HEK293 (cell line): ENCODE data around the gene KLF11.

Source experiments
- CTCF ChIA-PET: fragments of 350-600 bp; formaldehyde crosslinking; extraction: SDS; loops from one replicate; lab custom pipeline; 2021; ENCODE audit warnings: antibody characterized with exemption; lab: Yijun Ruan, JAX
- POLR2A ChIA-PET: fragments of 300-600 bp; formaldehyde crosslinking; extraction: SDS; loops from one replicate; lab custom pipeline; 2020; ENCODE audit warnings: antibody characterized with exemption, inconsistent platforms; lab: Yijun Ruan, JAX
- H3K27ac ChIP-seq: fragments of 200-500 bp; sonication (Bioruptor generic); 2 replicates; pipeline ENCODE4 v1.5.1; 2014; ENCODE audit warnings: low read depth, low read length, control low read depth, inconsistent platforms; ENCODE audit errors: extremely low read depth
- H3K36me3 ChIP-seq, 2 experiments: fragments of 200-500 bp in 1 of 2; sonication (Bioruptor generic) in 1 of 2; 1 replicate in 1 of 2; 2 replicates in 1 of 2; pipeline ENCODE4 v1.5.1; 2014 to 2017; ENCODE audit warnings: inconsistent platforms in 2 of 2, low read length in 2 of 2; ENCODE audit not compliant: control insufficient read depth in 2 of 2, insufficient read depth in 1 of 2
- H3K4me1 ChIP-seq: fragments of 200-500 bp; sonication (Bioruptor generic); 2 replicates; pipeline ENCODE4 v1.5.1; 2014; ENCODE audit warnings: mild to moderate bottlenecking, low read length, inconsistent platforms; ENCODE audit not compliant: control insufficient read depth, insufficient read depth
- H3K4me3 ChIP-seq: 2 replicates; pipeline ENCODE4 v1.5.1; 2011; ENCODE audit warnings: low read depth, mild to moderate bottlenecking, control low read depth, low read length, moderate library complexity
- H3K9me3 ChIP-seq: fragments of 200-500 bp; sonication (Bioruptor generic); 2 replicates; pipeline ENCODE4 v1.5.1; 2014; ENCODE audit warnings: low read depth, low read length, inconsistent platforms; ENCODE audit not compliant: control insufficient read depth, insufficient read depth
- HOXA7 ChIP-seq: sonication (generic); formaldehyde crosslinking; IDR thresholded peaks from 2 replicates; pipeline ENCODE4 v1.8.1; 2022; ENCODE audit warnings: missing genetic modification reagents, borderline replicate concordance
- ZFP41 ChIP-seq: fragments of 450-650 bp; formaldehyde crosslinking; IDR thresholded peaks from 2 replicates; pipeline ENCODE4 v1.5.1; 2016; ENCODE audit warnings: missing biosample characterization, missing genetic modification characterization, borderline replicate concordance
- ZNF19 ChIP-seq: fragments of 450-650 bp; formaldehyde crosslinking; IDR thresholded peaks from 2 replicates; pipeline ENCODE4; 2016; ENCODE audit warnings: missing biosample characterization, missing genetic modification characterization, low read depth
- ZNF24 ChIP-seq: fragments of 450-650 bp; formaldehyde crosslinking; IDR thresholded peaks from 2 replicates; pipeline ENCODE4 v1.5.1; 2016; ENCODE audit warnings: missing biosample characterization, missing genetic modification characterization
- ZNF362 ChIP-seq: fragments of 450-650 bp; formaldehyde crosslinking; IDR thresholded peaks from 2 replicates; pipeline ENCODE4 v1.5.1; 2016; ENCODE audit warnings: missing biosample characterization, missing genetic modification characterization
- ZNF394 ChIP-seq: fragments of 450-650 bp; formaldehyde crosslinking; IDR thresholded peaks from 2 replicates; pipeline ENCODE4 v1.5.1; 2016; ENCODE audit warnings: missing biosample characterization, missing genetic modification characterization, mild to moderate bottlenecking, moderate library complexity, borderline replicate concordance
- ZNF521 ChIP-seq: fragments of 450-650 bp; formaldehyde crosslinking; IDR thresholded peaks from 2 replicates; pipeline ENCODE4 v1.5.1; 2017; ENCODE audit warnings: missing biosample characterization, mild to moderate bottlenecking, missing genetic modification characterization
- ZNF548 ChIP-seq: fragments of 450-650 bp; formaldehyde crosslinking; IDR thresholded peaks from 2 replicates; pipeline ENCODE4 v1.5.1; 2016; ENCODE audit warnings: missing biosample characterization, missing genetic modification characterization
- ZNF561 ChIP-seq: fragments of 450-650 bp; IDR thresholded peaks from 2 replicates; pipeline ENCODE4 v1.5.1; 2018; ENCODE audit warnings: missing biosample characterization, missing genetic modification characterization, borderline replicate concordance
- ZNF623 ChIP-seq: fragments of 450-650 bp; formaldehyde crosslinking; IDR thresholded peaks from 2 replicates; pipeline ENCODE4 v1.5.1; 2016; ENCODE audit warnings: missing biosample characterization, missing genetic modification characterization
- ZNF624 ChIP-seq: fragments of 450-650 bp; formaldehyde crosslinking; IDR thresholded peaks from 2 replicates; pipeline ENCODE4 v1.5.1; 2017; ENCODE audit warnings: missing biosample characterization, missing genetic modification characterization
- ZNF747 ChIP-seq: fragments of 450-650 bp; formaldehyde crosslinking; IDR thresholded peaks from 2 replicates; pipeline ENCODE4 v1.5.1; 2016; ENCODE audit warnings: missing biosample characterization, missing genetic modification characterization
- ZSCAN5A ChIP-seq: fragments of 450-650 bp; formaldehyde crosslinking; IDR thresholded peaks from 2 replicates; pipeline ENCODE4 v1.5.1; 2016; ENCODE audit warnings: missing biosample characterization, missing genetic modification characterization
- TF ChIP-seq, protein P1 (sequence below): fragments of 450-650 bp; formaldehyde crosslinking; IDR thresholded peaks from 2 replicates; pipeline ENCODE4 v1.5.1; 2016; ENCODE audit warnings: missing biosample characterization, missing genetic modification characterization
- TF ChIP-seq, protein P2 (sequence below): fragments of 450-650 bp; formaldehyde crosslinking; IDR thresholded peaks from 2 replicates; pipeline ENCODE4 v1.5.1; 2016; ENCODE audit warnings: missing biosample characterization, missing genetic modification characterization
- TF ChIP-seq, protein P3 (sequence below): fragments of 450-650 bp; formaldehyde crosslinking; IDR thresholded peaks from 2 replicates; pipeline ENCODE4 v1.5.1; 2016; ENCODE audit warnings: missing biosample characterization, missing genetic modification characterization
- TF ChIP-seq, protein P4 (sequence below): sonication (generic); formaldehyde crosslinking; IDR thresholded peaks from 2 replicates; pipeline ENCODE4 v1.8.1; 2022; ENCODE audit warnings: mild to moderate bottlenecking, moderate library complexity, missing genetic modification reagents
- TF ChIP-seq, protein P5 (sequence below): fragments of 450-650 bp; formaldehyde crosslinking; IDR thresholded peaks from 2 replicates; pipeline ENCODE4 v1.5.1; 2017; ENCODE audit warnings: missing biosample characterization, missing genetic modification characterization

KLF11 gene

DNA sequence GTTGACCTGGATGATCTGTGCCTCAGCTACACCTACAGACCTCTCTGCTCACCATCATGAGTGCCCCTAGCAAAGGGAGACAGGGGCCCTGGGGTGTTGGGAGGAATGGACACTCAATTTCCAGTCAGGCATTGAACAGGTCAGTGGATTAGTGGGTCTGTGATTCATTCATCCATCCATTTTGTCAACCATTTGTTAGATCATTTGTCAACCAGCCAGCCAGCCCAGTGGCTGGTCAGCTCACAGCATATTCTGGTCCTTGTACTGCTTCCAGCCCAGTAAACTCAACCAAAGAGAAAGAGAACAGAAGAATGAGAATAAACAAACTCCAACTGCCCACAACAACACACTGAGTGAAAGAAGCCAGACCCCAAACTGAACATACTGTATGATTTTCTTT is 4.6 kb upstream of the KLF11 start:
- Histone ChIP-seq H3K4me1 (no peaks in the 10 kb centered on the region), H3K27ac (no peak overlapping the region), H3K36me3 (no peaks in the 10 kb centered on the region)
- CTCF ChIA-PET, result interaction anchor here (1.5 kb wide), 1 partner anchor 54 kb away, joined by 4 read pairs; no protein-coding TSS in a partner anchor
- POLR2A ChIA-PET, result no interaction called here
- TF ChIP-seq ZSCAN5A, result no peak
- TF ChIP-seq HOXA7 (CRISPR knock-in tag), result no peak
- TF ChIP-seq, protein P1, sequence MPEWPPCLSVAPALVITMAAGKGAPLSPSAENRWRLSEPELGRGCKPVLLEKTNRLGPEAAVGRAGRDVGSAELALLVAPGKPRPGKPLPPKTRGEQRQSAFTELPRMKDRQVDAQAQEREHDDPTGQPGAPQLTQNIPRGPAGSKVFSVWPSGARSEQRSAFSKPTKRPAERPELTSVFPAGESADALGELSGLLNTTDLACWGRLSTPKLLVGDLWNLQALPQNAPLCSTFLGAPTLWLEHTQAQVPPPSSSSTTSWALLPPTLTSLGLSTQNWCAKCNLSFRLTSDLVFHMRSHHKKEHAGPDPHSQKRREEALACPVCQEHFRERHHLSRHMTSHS (tag by site-specific recombination), result no peak
- no peak for TF ChIP-seq ZNF561 (tag by site-specific recombination)
- TF ChIP-seq ZNF521 (tag by site-specific recombination), result no peak
- TF ChIP-seq ZNF548 (tag by site-specific recombination), result no peak
- no peak for TF ChIP-seq ZNF624 (tag by site-specific recombination)
- TF ChIP-seq ZNF747 (tag by site-specific recombination), result no peak
- TF ChIP-seq ZNF19 (tag by site-specific recombination), result no peak
- no peak for TF ChIP-seq ZNF362 (tag by site-specific recombination)
- TF ChIP-seq, protein P2, sequence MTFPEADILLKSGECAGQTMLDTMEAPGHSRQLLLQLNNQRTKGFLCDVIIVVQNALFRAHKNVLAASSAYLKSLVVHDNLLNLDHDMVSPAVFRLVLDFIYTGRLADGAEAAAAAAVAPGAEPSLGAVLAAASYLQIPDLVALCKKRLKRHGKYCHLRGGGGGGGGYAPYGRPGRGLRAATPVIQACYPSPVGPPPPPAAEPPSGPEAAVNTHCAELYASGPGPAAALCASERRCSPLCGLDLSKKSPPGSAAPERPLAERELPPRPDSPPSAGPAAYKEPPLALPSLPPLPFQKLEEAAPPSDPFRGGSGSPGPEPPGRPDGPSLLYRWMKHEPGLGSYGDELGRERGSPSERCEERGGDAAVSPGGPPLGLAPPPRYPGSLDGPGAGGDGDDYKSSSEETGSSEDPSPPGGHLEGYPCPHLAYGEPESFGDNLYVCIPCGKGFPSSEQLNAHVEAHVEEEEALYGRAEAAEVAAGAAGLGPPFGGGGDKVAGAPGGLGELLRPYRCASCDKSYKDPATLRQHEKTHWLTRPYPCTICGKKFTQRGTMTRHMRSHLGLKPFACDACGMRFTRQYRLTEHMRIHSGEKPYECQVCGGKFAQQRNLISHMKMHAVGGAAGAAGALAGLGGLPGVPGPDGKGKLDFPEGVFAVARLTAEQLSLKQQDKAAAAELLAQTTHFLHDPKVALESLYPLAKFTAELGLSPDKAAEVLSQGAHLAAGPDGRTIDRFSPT, result no peak
- TF ChIP-seq, protein P3, sequence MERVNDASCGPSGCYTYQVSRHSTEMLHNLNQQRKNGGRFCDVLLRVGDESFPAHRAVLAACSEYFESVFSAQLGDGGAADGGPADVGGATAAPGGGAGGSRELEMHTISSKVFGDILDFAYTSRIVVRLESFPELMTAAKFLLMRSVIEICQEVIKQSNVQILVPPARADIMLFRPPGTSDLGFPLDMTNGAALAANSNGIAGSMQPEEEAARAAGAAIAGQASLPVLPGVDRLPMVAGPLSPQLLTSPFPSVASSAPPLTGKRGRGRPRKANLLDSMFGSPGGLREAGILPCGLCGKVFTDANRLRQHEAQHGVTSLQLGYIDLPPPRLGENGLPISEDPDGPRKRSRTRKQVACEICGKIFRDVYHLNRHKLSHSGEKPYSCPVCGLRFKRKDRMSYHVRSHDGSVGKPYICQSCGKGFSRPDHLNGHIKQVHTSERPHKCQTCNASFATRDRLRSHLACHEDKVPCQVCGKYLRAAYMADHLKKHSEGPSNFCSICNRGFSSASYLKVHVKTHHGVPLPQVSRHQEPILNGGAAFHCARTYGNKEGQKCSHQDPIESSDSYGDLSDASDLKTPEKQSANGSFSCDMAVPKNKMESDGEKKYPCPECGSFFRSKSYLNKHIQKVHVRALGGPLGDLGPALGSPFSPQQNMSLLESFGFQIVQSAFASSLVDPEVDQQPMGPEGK (tag by site-specific recombination), result no peak
- no peak for TF ChIP-seq ZNF623
- TF ChIP-seq, protein P4, sequence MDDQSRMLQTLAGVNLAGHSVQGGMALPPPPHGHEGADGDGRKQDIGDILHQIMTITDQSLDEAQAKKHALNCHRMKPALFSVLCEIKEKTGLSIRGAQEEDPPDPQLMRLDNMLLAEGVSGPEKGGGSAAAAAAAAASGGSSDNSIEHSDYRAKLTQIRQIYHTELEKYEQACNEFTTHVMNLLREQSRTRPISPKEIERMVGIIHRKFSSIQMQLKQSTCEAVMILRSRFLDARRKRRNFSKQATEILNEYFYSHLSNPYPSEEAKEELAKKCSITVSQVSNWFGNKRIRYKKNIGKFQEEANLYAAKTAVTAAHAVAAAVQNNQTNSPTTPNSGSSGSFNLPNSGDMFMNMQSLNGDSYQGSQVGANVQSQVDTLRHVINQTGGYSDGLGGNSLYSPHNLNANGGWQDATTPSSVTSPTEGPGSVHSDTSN (CRISPR knock-in tag), result no peak
- no peak for TF ChIP-seq ZNF24 (tag by site-specific recombination)
- TF ChIP-seq, protein P5, sequence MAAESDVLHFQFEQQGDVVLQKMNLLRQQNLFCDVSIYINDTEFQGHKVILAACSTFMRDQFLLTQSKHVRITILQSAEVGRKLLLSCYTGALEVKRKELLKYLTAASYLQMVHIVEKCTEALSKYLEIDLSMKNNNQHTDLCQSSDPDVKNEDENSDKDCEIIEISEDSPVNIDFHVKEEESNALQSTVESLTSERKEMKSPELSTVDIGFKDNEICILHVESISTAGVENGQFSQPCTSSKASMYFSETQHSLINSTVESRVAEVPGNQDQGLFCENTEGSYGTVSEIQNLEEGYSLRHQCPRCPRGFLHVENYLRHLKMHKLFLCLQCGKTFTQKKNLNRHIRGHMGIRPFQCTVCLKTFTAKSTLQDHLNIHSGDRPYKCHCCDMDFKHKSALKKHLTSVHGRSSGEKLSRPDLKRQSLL (tag by site-specific recombination), result no peak
- TF ChIP-seq ZNF394 (tag by site-specific recombination), result no peak
- TF ChIP-seq ZFP41, result no peak
- TF ChIP-seq, all 188 proteins: peak for 0
- Histone ChIP-seq H3K4me3 (no peak overlapping the region), H3K9me3 (no peaks in the 10 kb centered on the region)
